HG03460 (cell line): Measurements from ENCODE around the gene TIAM2.
"Not testable (repeated sequence)": the region's sequence is repeated elsewhere in the genome, so short reads cannot be mapped to it uniquely, and the experiment has no call there.

Experiments
- ATAC-seq: cut with Tn5 transposase; IDR thresholded peaks from one replicate; pipeline ENCODE4 v1.9.1; 2021; ENCODE audit not compliant: unreplicated experiment

The TIAM2 gene

DNA sequence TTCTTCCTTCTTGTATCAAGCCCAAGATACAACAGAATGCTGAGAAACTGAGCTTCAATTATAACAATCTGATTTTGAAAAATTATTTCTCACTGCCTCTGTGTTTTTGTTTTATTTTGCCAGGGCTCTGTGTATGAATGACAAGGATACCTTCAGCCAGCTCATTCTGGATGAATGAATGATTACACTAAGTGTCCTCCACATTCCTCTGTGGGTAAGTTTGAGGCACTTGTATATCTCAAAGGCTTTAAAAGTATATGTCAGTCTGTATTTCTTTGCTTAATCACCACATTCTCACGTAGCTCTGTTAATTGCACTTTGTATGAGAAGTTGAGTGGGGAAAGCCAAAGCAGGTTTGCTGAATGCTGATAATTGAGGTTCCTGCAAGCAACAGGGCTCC, 95.1 kb downstream of the TIAM2 start:
- ATAC-seq, result no peak

DNA sequence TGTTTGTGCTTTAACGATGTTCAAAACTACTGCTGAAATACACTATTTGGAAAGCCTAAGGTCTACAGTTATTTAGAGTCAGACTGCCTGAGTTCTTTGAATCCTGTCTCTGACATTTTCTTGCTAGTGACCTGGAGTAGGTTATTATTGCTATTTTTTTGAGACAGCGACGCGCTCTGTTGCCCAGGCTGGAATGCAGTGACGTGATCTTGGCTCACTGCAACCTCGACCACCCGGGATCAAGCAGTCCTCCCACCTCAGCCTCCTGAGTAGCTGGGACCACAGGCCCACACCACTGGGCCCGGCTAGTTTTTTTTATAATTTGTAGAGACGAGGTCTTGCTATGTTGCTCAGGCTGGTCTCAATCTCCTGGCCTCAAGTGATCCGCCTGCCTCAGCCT, 96.6 kb downstream of the TIAM2 start:
- ATAC-seq, result no peak

DNA sequence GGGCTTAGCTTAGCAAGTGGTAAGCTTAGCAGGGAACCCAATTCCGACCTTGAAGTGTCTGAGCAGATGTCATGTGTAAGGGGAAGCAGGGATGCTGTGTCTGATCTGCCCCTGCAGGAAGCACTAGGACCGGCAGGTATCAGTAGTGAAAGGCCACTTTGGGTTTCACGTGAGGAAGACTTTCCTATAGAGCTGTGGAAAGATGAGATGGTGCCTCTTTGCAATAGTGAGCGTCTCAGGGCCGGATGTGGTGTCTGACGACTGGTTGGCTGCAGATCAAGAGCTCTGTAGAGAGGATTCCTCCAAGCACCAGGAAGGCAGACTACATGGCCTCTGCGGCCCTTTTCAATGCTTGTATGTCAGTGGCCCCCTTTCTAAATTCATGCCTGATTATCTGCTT, 98.3 kb downstream of the TIAM2 start:
- ATAC-seq, result no peak

DNA sequence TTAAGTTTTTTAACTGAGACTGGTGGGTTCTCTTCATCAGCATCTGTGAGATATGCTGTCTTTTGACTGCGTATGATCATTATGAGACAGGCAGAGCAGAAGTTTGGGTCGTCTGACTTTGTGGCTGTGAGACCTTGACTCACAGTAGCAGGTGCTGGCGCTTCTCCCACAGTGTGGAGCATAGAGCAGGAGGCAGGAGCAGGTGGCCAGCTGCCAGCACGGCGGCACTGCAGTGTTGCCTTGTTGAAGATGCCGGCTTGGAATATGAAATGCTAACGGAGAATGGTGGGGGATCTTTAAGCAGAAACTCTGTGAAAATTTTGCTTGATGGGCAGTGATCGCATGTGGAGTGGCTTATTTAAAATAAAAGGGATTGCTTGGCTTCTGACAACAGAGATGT, 105.0 kb downstream of the TIAM2 start:
- ATAC-seq, result no peak

DNA sequence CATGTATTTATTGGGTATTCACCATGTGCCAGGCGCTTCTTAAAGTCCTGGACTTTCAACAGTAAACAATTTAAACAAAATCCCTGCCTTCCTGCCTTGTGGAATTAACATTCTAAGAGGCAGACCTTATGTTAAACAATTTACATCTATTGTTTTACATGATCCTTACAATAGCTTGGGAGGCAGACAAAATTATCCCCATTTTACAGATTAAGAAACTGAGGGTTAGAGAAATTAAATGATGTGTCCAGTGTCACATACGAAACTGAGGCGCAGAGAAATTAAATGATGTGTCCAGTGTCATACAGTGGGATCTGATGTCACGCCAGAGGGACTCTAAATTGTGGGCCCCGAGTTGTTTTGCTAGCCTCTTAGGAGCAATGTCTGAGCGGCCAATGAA, 105.5 kb downstream of the TIAM2 start:
- no peak for ATAC-seq

DNA sequence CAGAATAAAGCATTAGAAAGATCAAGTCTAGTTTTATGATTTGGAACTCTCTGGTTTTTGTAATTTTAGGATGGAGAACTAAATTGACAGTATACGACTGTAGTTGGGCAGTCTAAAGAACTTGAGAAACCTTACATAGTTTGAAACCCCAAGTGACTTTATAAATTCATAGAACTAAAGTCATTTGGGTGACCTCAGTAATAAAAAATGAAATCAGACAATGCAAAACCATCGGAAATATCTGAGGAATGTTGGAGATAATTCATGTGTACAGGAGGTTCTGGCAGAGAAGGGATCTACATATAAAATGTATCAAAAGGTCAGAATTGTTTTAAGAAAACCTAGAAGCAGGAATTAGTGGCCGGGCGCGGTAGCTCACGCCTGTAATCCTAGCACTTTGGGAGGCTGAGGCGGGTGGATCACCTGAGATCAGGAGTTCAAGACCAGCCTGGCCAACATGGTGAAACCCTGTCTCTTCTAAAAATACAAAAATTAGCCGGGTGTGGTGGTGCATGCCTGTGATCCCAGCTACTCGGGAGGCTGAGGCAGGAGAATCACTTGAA, 108.0 kb downstream of the TIAM2 start:
- not testable (repeated sequence) for ATAC-seq

DNA sequence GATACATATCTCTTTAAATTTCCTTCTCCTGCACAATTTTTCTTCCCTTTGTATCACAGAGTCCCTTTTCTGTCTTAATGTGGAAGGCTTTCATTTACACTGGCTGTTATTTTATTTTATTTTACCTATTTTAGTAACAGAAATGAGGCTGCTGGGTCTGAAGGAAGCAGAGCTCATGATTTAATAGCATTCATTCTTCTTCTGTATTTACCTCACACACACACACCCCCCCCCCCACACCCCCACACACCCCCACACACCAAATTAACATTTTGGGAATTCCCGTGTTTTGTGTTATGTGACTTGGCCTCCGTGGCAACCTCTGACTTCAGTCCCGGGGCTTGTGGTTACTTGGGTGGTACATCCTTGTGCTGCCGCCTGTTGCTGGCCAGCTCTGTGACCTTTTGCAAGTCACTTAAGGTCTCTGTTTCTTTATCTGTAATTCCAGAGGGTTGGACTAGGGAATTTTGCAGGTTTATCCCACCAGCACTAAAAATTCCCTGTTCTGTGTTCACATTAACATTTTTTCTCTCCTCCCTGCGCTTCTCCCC, 108.8 kb downstream of the TIAM2 start:
- no peak for ATAC-seq

DNA sequence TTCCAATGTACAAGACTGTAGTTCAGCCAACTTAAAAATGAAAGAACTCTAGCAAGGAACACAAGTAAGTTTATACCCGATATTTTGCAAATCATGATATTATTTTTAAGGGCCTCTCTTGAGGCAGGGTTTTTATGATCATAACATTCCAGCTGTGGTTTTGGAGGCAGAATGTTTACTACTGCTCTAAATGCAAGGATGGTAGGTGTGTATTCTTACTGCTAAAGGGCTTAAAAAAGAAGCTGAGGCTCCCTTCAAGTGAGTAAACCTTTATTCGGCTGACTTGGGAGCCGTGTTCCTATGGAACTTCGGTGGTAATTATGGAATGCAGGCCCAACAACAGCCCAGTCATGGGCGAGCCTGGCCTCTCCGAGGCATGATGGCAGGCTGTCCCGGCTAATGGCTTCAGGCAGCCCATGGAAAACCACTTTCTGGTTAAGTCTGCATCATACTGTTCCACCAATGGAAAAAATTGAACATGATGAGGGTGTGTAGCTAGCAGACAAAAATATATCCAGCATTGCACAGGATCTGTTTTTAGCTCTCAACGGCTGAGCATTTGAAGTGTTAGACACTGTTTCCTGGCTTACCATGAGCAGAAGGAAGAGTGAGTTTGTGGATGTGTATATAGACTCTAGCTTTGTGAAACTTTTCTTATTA, 111.5 kb downstream of the TIAM2 start:
- ATAC-seq, result no peak

DNA sequence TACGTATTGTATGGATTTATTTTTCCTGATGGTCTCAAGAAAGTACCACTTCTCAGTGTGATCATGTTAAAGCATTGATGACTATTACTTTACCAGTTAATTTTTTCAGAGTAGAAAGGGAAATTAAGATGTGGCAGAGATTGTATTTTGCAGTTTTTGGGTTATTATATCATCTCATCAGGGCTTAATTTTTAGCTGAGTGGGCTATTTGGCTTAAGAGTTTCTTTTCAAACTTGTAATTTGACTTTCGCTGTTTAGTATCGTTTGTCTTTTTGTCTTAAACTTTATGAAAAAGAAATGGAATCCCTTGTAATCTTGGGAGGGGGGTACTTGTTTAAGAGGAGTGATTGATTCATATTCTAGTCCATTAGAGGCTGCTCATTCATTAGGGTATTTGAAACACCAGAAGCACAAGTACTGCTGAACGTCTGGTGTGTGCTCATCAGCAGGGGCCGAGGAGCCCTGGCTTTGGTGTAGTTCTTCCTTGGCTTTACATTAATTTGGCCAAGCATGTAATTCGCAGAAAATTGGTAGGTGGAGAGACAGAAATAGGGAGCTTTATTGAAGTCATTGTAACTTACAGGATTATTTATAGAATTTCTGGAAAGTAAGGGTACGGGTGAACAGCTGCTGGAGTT, 112.4 kb downstream of the TIAM2 start:
- no peak for ATAC-seq

DNA sequence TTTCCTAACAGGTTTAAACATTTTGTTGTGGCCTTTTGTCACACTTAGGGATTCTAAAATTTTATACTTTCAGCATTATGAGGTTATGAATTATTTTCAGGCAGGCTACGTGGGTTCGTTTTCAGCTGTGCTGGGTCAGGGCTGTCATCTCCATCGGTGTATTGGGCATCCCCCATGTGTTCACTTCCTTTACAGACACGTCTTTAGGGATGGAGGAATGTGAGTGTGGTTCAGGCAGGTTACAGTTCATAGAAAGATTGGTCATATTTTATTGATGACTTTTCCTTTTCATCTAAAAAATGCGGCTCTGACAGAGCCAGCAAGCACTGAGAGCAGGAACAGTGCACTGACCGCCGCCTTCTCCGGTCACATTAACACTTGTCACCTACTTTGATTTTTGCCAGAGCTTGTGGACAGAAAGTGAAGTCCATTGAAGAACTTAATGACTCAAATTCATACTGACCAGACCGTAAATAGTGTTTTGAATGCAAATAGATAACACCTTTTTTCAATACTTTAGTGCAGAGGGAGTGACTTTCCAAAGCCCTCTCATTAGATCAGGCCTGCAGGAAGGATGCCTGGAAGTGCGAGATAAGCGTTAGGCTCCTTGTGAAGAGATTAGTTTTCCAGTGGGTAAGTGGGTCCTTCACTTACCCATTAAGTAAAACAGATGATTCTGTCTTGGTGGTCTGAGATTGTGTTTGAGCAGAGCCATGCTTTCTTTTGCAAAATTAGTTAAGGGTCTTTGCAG, 113.1 kb downstream of the TIAM2 start:
- no peak for ATAC-seq

DNA sequence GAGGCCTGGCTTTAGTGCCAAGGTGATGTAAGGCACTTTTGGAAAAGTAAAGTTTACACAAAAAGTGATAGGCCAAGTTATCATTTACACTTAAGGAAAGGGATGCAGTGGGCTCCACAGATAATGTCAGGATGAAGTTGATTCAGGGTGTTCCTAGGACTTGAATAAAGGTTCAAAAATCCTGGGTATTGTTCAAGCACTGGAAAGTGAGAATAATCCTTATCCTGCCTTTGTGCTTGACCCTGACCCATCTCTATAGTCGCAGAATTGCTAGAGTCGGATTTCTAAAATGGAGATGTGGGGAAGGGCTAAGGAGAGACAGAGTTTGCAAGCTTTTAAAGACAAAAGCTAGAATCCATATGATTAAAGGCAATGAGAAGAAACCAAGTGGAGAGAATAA, 115.6 kb downstream of the TIAM2 start:
- no peak for ATAC-seq

DNA sequence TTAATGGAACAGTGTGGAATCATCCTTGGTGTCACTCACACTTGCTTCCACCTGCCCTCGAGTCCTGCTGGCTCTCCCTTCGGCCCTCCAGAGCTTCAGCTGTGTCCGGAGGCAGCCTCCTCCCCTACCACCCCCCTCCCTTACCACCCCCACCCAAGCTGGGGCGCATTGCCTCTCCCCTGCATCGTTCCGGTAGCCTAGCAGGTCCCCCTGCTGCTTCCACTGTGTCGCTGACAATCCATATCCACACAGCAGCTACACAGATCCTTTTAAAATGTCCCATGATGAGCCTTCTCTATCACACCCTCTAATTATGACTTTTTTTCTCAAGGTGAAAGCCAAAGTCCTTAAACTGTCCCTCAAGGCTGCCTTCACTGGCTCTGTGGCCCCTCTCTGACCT, 117.6 kb downstream of the TIAM2 start:
- no peak for ATAC-seq

DNA sequence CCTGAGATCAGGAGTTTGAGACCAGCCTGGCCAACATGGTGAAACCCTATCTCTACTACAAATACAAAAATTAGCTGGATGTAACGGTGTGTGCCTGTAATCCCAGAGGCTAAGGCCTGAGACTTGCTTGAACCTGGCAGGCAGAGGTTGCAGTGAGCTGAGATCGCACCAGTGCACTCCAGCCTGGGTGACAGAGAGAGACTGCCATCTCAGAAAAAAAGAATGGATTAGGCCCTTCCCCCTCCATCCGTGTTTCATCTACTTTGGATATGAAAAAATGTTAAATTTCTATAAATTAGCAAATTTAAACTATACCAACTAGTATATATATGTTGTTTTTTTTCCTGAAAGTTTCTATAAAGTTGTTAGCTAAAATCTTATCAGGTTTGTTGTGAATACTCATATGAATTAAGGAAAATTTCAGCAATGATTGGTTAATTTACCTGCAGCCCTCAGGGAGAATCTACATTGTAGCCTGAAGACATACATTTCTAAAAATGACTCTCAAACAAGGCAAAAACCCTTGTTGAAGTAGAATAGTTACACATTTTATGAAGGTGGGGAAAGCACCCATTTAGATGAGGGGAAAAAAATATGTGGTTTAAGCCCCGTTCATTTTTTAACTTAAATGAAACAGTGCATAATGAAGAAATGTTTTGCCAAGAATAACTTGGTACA, 120.9 kb downstream of the TIAM2 start:
- no peak for ATAC-seq

DNA sequence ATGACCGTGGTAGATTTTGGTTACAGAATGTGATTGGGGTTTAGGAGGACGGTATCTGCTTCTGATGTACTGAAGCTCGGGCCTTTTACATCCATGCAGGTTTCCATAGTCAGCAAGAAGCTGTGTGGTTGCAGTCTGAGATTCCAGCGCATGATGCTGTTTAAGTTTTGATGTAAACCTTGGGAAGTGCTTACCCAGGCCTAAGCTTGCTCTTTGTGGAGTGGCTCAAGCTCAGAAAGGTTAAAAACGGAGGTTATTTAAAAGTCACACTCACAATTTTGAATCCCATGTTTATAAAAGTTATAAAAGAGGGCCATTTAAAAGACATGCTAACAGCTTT, 121.4 kb downstream of the TIAM2 start:
- no peak for ATAC-seq

DNA sequence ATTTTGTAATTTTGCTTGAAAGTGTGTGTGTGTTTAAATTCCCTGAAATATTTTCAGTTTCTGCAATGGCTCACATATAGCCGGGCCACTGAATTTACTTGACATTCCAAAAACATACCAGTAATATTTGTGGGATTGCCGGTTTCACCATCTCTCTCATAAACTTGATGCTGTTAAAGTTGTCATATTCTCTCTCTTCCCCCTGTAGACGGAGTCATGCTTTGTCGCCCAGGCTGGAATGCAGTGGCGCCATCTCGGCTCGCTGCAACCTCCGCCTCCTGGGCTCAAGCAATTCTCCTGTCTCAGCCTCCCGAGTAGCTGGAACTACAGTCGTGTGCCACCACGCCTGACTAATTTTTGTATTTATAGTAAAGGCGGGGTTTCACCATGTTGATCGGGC, 122.1 kb downstream of the TIAM2 start:
- ATAC-seq, result no peak

DNA sequence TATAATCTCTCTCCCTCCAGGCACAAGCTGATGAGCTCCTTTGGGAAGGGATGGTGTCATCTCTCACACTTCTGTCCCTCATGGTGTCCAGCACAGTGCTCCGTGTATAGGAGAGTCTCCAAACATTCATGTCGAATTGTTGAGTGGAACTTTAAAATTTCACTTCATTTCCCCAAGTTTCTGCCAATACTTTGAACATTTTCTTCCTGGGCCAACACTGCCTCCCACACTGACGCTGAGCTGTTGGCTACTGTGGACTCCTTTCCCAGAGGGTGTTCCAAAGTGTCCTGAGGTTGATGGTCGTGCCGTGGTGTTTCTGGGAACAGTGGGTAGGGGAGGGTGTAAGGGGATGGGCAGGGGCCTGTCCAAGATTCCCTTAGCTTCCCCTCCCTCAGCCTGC, 122.7 kb downstream of the TIAM2 start:
- no peak for ATAC-seq

DNA sequence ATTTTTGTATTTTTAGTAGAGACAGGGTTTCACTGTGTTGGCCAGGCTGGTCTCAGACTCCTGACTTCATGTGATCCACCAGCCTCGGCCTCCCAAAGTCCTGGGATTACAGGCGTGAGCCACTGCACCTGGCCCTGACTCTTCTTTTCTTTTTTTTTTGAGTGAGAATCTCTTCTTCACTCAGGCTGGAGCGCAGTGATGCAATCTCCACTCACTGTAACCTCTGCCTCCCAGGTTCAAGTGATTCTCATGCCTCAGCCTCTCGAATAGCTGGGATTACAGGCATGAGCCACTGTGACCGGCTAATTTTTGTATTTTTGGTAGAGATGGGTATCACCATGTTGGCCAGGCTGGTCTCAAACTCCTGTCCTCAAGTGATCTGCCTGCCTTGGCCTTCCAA, 124.1 kb downstream of the TIAM2 start:
- ATAC-seq, result not testable (repeated sequence)

DNA sequence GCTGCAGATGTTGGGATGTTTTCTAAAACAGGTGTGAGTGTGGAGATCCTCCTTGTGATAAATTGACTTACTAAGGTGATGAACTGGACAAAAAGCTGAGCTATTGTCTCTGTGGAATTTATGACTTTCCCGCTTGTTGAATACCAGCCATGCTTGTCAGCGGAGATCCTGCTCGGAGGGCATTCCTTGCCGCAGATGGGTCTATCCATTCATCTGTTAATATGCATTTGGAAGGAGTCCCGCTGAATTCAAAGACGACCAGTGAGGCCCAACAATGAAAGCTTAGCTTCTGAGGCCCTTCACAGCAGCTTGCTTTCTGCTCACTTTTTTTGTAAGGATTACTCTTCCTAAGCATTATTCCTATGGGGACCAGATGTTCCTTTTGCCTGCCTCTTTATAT, 124.9 kb downstream of the TIAM2 start:
- no peak for ATAC-seq

DNA sequence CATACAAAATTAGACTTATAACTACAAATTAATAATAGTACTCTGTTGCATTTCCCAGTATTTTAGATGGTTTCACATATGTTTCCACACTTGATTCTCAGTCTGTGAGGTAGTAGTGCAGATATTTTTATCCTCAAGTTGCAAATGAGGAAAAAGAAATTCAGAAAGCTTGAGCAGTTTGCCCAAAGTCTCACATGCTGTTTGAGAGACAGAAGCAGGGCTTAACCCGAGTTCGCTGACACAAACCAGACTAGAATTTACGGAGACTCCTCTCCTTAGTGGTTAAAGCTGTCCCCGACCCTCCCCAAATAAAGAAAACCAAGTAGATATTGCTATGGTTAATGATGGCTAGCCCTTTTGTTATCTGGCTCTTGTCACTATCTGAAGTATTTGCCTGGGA, 126.2 kb downstream of the TIAM2 start:
- ATAC-seq, result no peak

DNA sequence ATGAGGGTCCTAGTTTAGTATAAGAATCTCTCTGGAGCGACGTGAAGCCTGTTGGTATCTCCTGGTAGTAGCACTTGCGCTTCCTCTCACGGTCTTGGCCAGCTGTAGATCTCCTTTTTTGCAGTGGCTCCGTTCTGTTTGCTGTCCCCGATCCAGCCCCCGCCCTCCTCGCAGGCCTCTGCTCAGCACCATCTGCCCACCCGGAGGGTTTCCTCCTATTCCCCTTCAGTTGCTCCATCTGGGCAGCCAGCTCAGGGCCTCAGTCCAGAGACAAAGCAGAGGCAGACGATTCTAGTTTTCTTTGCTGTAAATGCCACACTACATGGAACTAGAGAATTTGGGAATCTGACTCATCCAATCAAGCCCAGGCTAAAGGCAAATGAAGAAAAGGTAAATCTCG, 126.6 kb downstream of the TIAM2 start:
- no peak for ATAC-seq

DNA sequence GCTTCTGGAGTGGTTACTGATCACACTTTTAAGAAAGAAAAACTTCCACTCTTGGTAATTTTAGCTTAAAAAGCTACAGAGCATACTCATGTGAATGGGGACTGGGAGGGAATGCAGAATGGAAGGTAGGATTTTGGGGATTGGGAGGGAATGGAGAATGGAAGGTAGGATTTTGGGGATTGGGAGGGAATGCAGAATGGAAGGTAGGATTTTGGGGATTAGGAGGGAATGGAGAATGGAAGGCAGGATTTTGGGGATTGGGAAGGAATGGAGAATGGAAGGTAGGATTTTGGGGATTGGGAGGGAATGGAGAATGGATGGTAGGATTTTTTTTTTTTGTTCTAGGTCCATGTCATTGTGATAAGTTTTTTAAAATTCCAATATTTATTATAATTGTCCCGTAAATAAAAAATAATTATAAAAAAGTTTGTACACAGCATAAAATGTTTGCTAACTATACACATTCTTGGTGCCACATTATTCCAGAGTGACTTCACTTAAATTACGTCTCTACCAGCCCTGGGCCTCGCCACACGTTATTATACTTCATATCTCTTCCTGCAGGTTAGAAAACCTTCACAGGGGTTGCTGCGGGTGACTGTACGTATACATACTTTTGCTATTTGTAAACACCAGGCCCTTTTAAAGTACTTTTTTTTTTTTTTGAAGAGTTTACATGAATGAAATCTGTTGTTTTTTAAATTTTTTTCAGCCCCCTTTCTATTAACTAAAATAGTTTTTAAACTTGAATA, 127.3 kb downstream of the TIAM2 start:
- ATAC-seq, result no peak
